ENCODE data around the gene PRRT3. TPM values are rescaled to one million over a fixed set of nuclear protein-coding genes. Genes with fewer than 3 reads are reported as not detected.

PRRT3 gene
- total RNA-seq, 1 experiment from 2014 or later: 19.5 TPM

GRCh38 chr3:9969632-9970019, 17.4 kb upstream of the PRRT3 start:
- no peak overlapping the region for H3T11ph ChIP-seq (ENCODE audit: low read length)
- H3K9ac ChIP-seq (ENCODE audit: extremely low read depth, insufficient read length, low read length): no peak overlapping the region
- H2BK20ac ChIP-seq (ENCODE audit: low read depth, low read length, poor library complexity, severe bottlenecking): no peak overlapping the region
- H3K27ac ChIP-seq (ENCODE audit: insufficient read length, low read depth, low read length): no peak overlapping the region
- no peak overlapping the region for H2BK15ac ChIP-seq (ENCODE audit: low read depth, low read length)
- no CpG with 5 or more reads among the region's 4 CpGs for WGBS (ENCODE audit: extremely low coverage, insufficient read length, low lambda C conversion rate)
- H3K4me1 ChIP-seq (ENCODE audit: insufficient read depth, low read length): no peaks in the 10 kb centered on the region
- H2AK5ac ChIP-seq (ENCODE audit: insufficient read length, low read length): no peak overlapping the region
- no peak overlapping the region for H4K91ac ChIP-seq (ENCODE audit: insufficient read length, low read depth, low read length)
- no peak overlapping the region for H3K4ac ChIP-seq (ENCODE audit: low read depth, low read length)
- H2BK12ac ChIP-seq (ENCODE audit: insufficient read length, low read depth, low read length): no peak overlapping the region
- Mint-ChIP-seq H3K4me1 (no peaks in the 10 kb centered on the region), H3K36me3 (ENCODE audit: insufficient read depth in 1 of 3, low read depth in 3 of 3) (peaks cover 24 to 60% (median 55%) of the 10 kb centered on the region in 3 experiments), H3K27me3 (ENCODE audit: low read depth) (no peaks in the 10 kb centered on the region), H3K4me3 (no peak overlapping the region), H3K27ac (no peak overlapping the region), H3K9me3 (no peaks in the 10 kb centered on the region)
- H4K8ac ChIP-seq (replicated peaks; ENCODE audit: insufficient read length, low read depth, low read length): no peak overlapping the region
- no peaks in the 10 kb centered on the region for H3K23me2 ChIP-seq (ENCODE audit: insufficient read length, low read depth, low read length, poor library complexity, severe bottlenecking)
- H4K20me1 ChIP-seq (ENCODE audit: control insufficient read depth, insufficient read depth, insufficient read length): no peaks in the 10 kb centered on the region
- H3K18ac ChIP-seq (ENCODE audit: insufficient read length, low read depth, low read length): no peak overlapping the region
- no peak overlapping the region for H4K5ac ChIP-seq (ENCODE audit: insufficient read length, low read depth, low read length)
- no peak overlapping the region for H3K56ac ChIP-seq (ENCODE audit: insufficient read length, low read depth, low read length)
- H3K14ac ChIP-seq (ENCODE audit: insufficient read depth, low read length): no peak overlapping the region
- no peaks in the 10 kb centered on the region for H3K27me3 ChIP-seq (ENCODE audit: insufficient read depth, low read length)
- no peak overlapping the region for H2BK5ac ChIP-seq (ENCODE audit: insufficient read length, low read length)
- TF ChIP-seq CTCF (conservative IDR thresholded peaks at IDR 0.05): no peak
- H3K23ac ChIP-seq (ENCODE audit: insufficient read length, low read depth, low read length): no peak overlapping the region
- no peak overlapping the region for H2BK120ac ChIP-seq (ENCODE audit: low read depth, low read length, poor library complexity, severe bottlenecking)
- no peak overlapping the region for H2AFZ ChIP-seq (ENCODE audit: low read length)
- H3K79me2 ChIP-seq (ENCODE audit: insufficient read depth, low read length): no peaks in the 10 kb centered on the region
- no peaks in the 10 kb centered on the region for H3K9me3 ChIP-seq (ENCODE audit: control insufficient read depth, low read depth, low read length)
- H3K4me2 ChIP-seq (ENCODE audit: insufficient read depth, insufficient read length, low read length): no peak overlapping the region
- H3K79me1 ChIP-seq (ENCODE audit: insufficient read depth, low read depth, low read length, poor library complexity, severe bottlenecking): no peaks in the 10 kb centered on the region
- no peak for DNase-seq

All from H9 (cell line).